Aorta (tissue), 5 donors: Measurements from ENCODE around the gene SNCA. TPM values are rescaled to one million over a fixed set of nuclear protein-coding genes. Genes with fewer than 3 reads are reported as not detected.

Source experiments
- ATAC-seq: fragments of 200-7000 bp; cut with Tn5 transposase; one replicate; pipeline ENCODE4 v1.9.1; 2022; ENCODE audit warnings: moderate library complexity; ENCODE audit not compliant: low FRiP score
- DNase-seq, 2 donors: peaks; one replicate each; pipeline ENCODE4 v3.0.0-alpha.2; 2020
- H3K27ac ChIP-seq, 2 donors: one replicate each; pipeline ENCODE4 v1.5.1; 2013; ENCODE audit warnings: low read length in 2 of 2, mild to moderate bottlenecking in 2 of 2, moderate library complexity in 2 of 2, control low read depth in 1 of 2, inconsistent platforms in 1 of 2, low read depth in 1 of 2
- H3K27me3 ChIP-seq, 2 donors: one replicate each; pipeline ENCODE4 v1.6.1; 2013; ENCODE audit warnings: control low read depth in 1 of 2, low read length in 1 of 2, mild to moderate bottlenecking in 1 of 2, moderate library complexity in 1 of 2; ENCODE audit not compliant: insufficient read depth in 2 of 2, control insufficient read depth in 1 of 2
- H3K36me3 ChIP-seq, 2 donors: one replicate each; pipeline ENCODE4 v1.6.1; 2013; ENCODE audit warnings: control low read depth in 1 of 2, low read length in 1 of 2, mild to moderate bottlenecking in 1 of 2; ENCODE audit not compliant: insufficient read depth in 2 of 2, control insufficient read depth in 1 of 2
- H3K4me1 ChIP-seq, 2 donors: one replicate each; pipeline ENCODE4 v1.6.1; 2013; ENCODE audit warnings: low read length in 2 of 2, control low read depth in 1 of 2, mild to moderate bottlenecking in 1 of 2, moderate library complexity in 1 of 2; ENCODE audit not compliant: insufficient read depth in 2 of 2, control insufficient read depth in 1 of 2
- H3K4me3 ChIP-seq, 2 donors: one replicate each; pipeline ENCODE4 v1.5.1; 2013; ENCODE audit warnings: low read length in 2 of 2, control low read depth in 1 of 2, mild to moderate bottlenecking in 1 of 2
- H3K9me3 ChIP-seq: one replicate; pipeline ENCODE4 v1.6.1; 2013; ENCODE audit warnings: mild to moderate bottlenecking, low read length; ENCODE audit not compliant: control insufficient read depth
- WGBS, 2 donors: extraction: QIAGEN DNeasy Blood & Tissue Kit; methylation state at CpG; one replicate each; pipeline ENCODE4 v1.1.7; 2013; 5-methylcytosine and 5-hydroxymethylcytosine counted together
- intact Hi-C, 2 donors: fragments of 100-400 bp; cut with DNase I; formaldehyde crosslinking; loops; one replicate each; pipeline versions ENCODE4 v1.14.2 to v1.15.0; 2022
- polyA plus RNA-seq, 2 donors: library from polyadenylated mRNA; stranded (reverse); fragments of 200-250 nt; gene quantifications; one replicate each; pipeline ENCODE4 v1.2.3, GENCODE V29; 2013
- total RNA-seq, 2 donors: library from RNA; stranded (reverse); fragmentation: NEBNext Ultra II Directional; extraction: Animal tissue kit (Norgen Biotek cat#: 25700); gene quantifications; one replicate each; pipeline ENCODE4 v1.2.1, GENCODE V29; 2021
- donor health status: healthy with polysubstance abuse.
- donor health status: Bipolar disorder and iron deficiency.
- donor health status: DM: no; HTN: no; CAD: no.
- donor health status: DM: no; HTN: no; CAD: no.
- donor health status: DM: yes; HTN: yes; CAD: no.

SNCA gene
- total and polyA plus RNA-seq, 4 donors = 4.2 to 12.6 (median 9.0) TPM

DNA sequence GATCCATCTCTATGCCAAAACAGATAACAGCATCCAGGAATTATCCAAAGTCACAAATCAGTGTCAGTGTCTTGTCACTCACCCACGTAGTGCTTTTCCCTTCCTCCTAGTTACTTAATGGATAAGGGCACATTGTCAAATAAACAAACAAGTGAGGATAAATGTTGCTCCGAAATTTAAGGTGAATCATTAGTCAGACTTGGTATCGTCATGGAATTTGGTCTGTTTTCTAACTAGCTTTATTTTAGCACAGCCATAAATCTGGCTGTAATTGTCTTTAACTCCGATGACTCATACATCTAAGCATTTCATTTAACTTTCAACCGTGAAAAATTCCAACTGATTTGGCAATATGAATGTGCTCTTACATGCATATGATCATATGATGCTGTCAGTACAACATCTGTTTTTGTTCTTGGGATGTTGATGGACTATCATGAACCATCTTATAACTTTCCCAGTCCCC is 83.3 kb downstream of the SNCA start:
- Histone ChIP-seq H3K4me3 (no peak overlapping the region), H3K27me3 (no peaks in the 10 kb centered on the region), H3K4me1 (no peaks in the 10 kb centered on the region), H3K27ac (no peak overlapping the region), H3K9me3 (no peaks in the 10 kb centered on the region), H3K36me3 (no peaks in the 10 kb centered on the region)
- no peak for DNase-seq
- WGBS, 2 donors = 8 to 11% methylated on average over 5 of the region's 5 CpGs
- ATAC-seq = no peak
- intact Hi-C loops = no loop called here

GRCh38 chr4:89752932-89753598 is 83.9 kb downstream of the SNCA start:
- Histone ChIP-seq H3K36me3 (no peaks in the 10 kb centered on the region), H3K27ac (no peak overlapping the region), H3K9me3 (no peaks in the 10 kb centered on the region), H3K4me1 (no peaks in the 10 kb centered on the region), H3K4me3 (no peak overlapping the region), H3K27me3 (no peaks in the 10 kb centered on the region)
- ATAC-seq (no peak), DNase-seq (no peak)
- WGBS, 2 donors = 52 to 55% methylated on average over 7 of the region's 7 CpGs
- intact Hi-C loops = no loop called here

GRCh38 chr4:89751416-89751815 is 85.5 kb downstream of the SNCA start:
- Histone ChIP-seq H3K4me1 (no peaks in the 10 kb centered on the region), H3K27me3 (no peaks in the 10 kb centered on the region), H3K27ac (no peak overlapping the region), H3K4me3 (no peak overlapping the region), H3K9me3 (no peaks in the 10 kb centered on the region), H3K36me3 (no peaks in the 10 kb centered on the region)
- intact Hi-C loops = no loop called here
- ATAC-seq = no peak
- DNase-seq = no peak
- WGBS, 2 donors = 72 to 79% methylated on average over 5 of the region's 5 CpGs

DNA sequence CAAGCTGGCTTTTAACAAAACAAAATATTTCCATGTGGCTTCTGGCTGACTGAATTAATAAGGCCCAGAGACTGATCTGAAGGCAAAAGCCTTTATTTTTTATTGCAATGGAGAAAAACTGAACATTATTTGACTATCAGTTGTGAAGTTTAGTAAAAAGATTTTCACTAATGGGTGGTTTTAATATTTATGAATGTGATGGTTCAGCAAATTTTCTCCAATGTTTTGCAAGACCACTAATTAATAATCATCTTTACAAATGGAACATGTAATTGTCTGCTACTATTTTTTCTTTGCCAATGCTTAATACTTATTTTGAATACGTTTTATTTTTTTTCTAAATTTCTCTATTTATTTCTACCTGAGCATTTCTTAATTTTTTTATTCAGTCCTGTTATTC is 90.6 kb downstream of the SNCA start:
- Histone ChIP-seq H3K4me1 (no peaks in the 10 kb centered on the region), H3K27ac (no peak overlapping the region), H3K27me3 (no peaks in the 10 kb centered on the region), H3K4me3 (no peak overlapping the region), H3K9me3 (no peaks in the 10 kb centered on the region), H3K36me3 (no peaks in the 10 kb centered on the region)
- ATAC-seq (no peak), DNase-seq (no peak)
- 85 to 87% methylated on average over 1 of the region's 1 CpG for WGBS, 2 donors
- intact Hi-C loops = no loop called here

GRCh38 chr4:89745708-89746107 is 91.3 kb downstream of the SNCA start:
- no peak for DNase-seq
- no peak overlapping the region for H3K4me3 ChIP-seq
- intact Hi-C loops = no loop called here
- no peaks in the 10 kb centered on the region for H3K27me3 ChIP-seq
- H3K27ac ChIP-seq = no peak overlapping the region
- no peaks in the 10 kb centered on the region for H3K4me1 ChIP-seq
- WGBS, 2 donors = 87% methylated on average over 1 of the region's 1 CpG
- no peak for ATAC-seq
- H3K9me3 ChIP-seq = no peaks in the 10 kb centered on the region
- H3K36me3 ChIP-seq = no peaks in the 10 kb centered on the region

GRCh38 chr4:89744914-89745313 is 92.0 kb downstream of the SNCA start:
- intact Hi-C loops = no loop called here
- H3K27me3 ChIP-seq = no peaks in the 10 kb centered on the region
- no peak for ATAC-seq
- H3K36me3 ChIP-seq = no peaks in the 10 kb centered on the region
- WGBS, 2 donors = 74 to 77% methylated on average over 5 of the region's 5 CpGs
- H3K4me1 ChIP-seq = no peaks in the 10 kb centered on the region
- no peak for DNase-seq
- no peak overlapping the region for H3K27ac ChIP-seq
- H3K9me3 ChIP-seq = no peaks in the 10 kb centered on the region
- no peak overlapping the region for H3K4me3 ChIP-seq

DNA sequence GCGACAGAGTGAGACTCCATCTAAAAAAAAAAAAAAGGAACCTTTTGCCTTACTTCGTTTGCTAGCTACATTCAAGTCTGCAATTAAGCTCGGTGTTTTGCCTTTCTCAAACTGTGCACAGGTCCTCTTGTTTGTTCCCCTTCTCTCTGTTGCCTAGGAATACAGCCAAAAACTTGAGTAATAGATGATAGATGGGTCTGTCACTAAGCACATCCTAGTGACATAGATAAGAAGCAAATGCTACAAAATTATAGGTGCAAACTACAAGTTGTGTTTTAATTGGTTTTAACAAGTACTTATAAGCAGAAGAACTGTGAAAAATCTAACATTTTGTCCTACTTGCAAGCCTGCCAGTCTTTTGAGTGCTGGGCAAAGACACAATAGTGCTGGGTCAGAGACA is 95.2 kb downstream of the SNCA start:
- 80 to 81% methylated on average over 3 of the region's 3 CpGs for WGBS, 2 donors

DNA sequence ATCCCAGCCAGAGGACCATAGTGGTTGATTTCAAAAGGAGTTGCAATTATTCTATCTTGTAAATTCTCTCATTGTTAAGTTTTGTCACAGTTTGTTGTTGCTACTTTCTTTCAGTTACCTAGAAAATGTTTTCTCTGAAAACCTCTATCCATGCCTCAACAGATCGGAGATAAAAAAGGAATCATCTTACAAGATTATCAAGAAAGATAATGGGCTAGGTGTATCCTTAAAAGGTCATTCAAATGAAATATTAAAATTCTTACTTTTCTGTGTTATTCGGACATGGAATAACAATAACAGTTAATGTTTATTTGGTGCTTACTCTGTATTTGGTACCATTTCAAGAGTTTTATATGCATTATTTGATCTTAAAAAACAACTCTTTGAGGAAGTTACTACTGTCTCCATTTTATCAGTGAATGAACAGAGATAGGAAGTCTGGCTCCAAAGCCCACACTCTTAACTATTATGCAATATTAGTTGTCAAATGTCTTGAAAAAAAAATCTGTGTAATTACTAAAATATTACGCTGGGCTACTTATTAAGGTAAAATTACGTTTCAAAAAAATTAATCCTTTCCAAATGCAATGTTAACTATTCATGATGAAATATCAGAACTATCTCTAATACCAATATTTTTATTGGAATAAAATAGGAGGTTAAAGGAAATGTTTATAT is 97.5 kb downstream of the SNCA start:
- Histone ChIP-seq H3K4me1 (no peaks in the 10 kb centered on the region), H3K9me3 (no peaks in the 10 kb centered on the region), H3K27me3 (no peaks in the 10 kb centered on the region), H3K36me3 (no peaks in the 10 kb centered on the region), H3K27ac (no peak overlapping the region), H3K4me3 (no peak overlapping the region)
- DNase-seq (no peak), ATAC-seq (no peak)
- 73 to 78% methylated on average over 4 of the region's 4 CpGs for WGBS, 2 donors
- intact Hi-C loops = no loop called here

More for the DNA sequence above, 95.2 kb downstream of the SNCA start:
- H3K9me3 ChIP-seq = no peaks in the 10 kb centered on the region
- no peaks in the 10 kb centered on the region for H3K36me3 ChIP-seq
- intact Hi-C loops = no loop called here
- no peak overlapping the region for H3K4me3 ChIP-seq
- DNase-seq = no peak
- no peaks in the 10 kb centered on the region for H3K4me1 ChIP-seq
- no peak for ATAC-seq
- no peaks in the 10 kb centered on the region for H3K27me3 ChIP-seq
- H3K27ac ChIP-seq = no peak overlapping the region

DNA sequence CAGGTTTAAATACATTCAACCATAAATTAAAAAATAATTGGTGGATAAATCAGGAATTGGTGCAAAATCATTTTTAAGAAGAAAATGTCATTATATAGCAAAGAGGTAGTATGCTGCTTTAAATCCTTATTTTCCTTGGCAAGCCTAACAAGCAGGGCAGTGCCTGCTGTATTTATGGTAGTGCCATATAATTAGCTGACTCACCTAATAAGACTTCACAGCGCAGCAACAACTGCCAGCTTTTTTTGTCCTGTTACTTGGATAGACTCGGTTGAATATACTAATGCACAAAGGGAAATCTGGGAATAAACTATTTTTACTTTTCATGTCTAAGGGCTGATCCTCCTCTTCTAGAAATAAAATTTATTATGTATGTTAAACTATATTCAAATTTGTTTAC is 99.1 kb downstream of the SNCA start:
- no peak for ATAC-seq
- DNase-seq = no peak
- Histone ChIP-seq H3K36me3 (no peaks in the 10 kb centered on the region), H3K27ac (no peak overlapping the region), H3K4me1 (no peaks in the 10 kb centered on the region), H3K9me3 (no peaks in the 10 kb centered on the region), H3K4me3 (no peak overlapping the region), H3K27me3 (no peaks in the 10 kb centered on the region)
- WGBS, 2 donors = 18 to 28% methylated on average over 2 of the region's 2 CpGs
- intact Hi-C loops = no loop called here
